ENCODE measurements around the gene ADIG. TPM values are rescaled to one million over a fixed set of nuclear protein-coding genes. Genes with fewer than 3 reads are reported as not detected.

ADIG gene
- total RNA-seq, 6 experiments from 2014 or later, result not detected

- peaks cover 35% of the 10 kb centered on the region for H3K36me3 Mint-ChIP-seq (ENCODE audit: low read depth)
- no peak overlapping the region for H3K4me3 Mint-ChIP-seq
- DNase-seq, result no peak
Observed at GRCh38 chr20:38543014-38543906, 37.7 kb upstream of the ADIG start.

GRCh38 chr20:38545771-38546170 lies 35.2 kb upstream of the ADIG start:
- Mint-ChIP-seq H3K9me3 (no peaks in the 10 kb centered on the region), H3K4me3 (no peak overlapping the region), H3K27me3 (ENCODE audit: insufficient read depth) (peaks cover 2% of the 10 kb centered on the region; the same call in 1 of the 2 replicates), H3K4me1 (ENCODE audit: low read depth) (no peaks in the 10 kb centered on the region), H3K27ac (no peak overlapping the region), H3K36me3 (ENCODE audit: low read depth) (peaks cover 28% of the 10 kb centered on the region)
- no peak for DNase-seq
- TF ChIP-seq CTCF (IDR thresholded peaks at IDR 0.05), result no peak

More at GRCh38 chr20:38543014-38543906, 37.7 kb upstream of the ADIG start:
- Mint-ChIP-seq H3K27ac (no peak overlapping the region; the same call in 1 of the 2 replicates), H3K27me3 (ENCODE audit: insufficient read depth) (peaks cover 2% of the 10 kb centered on the region; the same call in 1 of the 2 replicates), H3K9me3 (no peaks in the 10 kb centered on the region), H3K4me1 (ENCODE audit: low read depth) (no peaks in the 10 kb centered on the region)
- no peak for TF ChIP-seq CTCF (IDR thresholded peaks at IDR 0.05)

- no peak for TF ChIP-seq CTCF (IDR thresholded peaks at IDR 0.05)
- Mint-ChIP-seq H3K9me3 (no peaks in the 10 kb centered on the region), H3K4me3 (no peak overlapping the region), H3K4me1 (ENCODE audit: low read depth) (no peaks in the 10 kb centered on the region), H3K36me3 (ENCODE audit: low read depth) (peaks cover 19% of the 10 kb centered on the region), H3K27ac (no peak overlapping the region), H3K27me3 (ENCODE audit: insufficient read depth) (no peaks in the 10 kb centered on the region)
- DNase-seq, result no peak
Observed at GRCh38 chr20:38547288-38548085, 33.5 kb upstream of the ADIG start.

GRCh38 chr20:38548356-38549083 lies 32.5 kb upstream of the ADIG start:
- no peak for TF ChIP-seq CTCF (IDR thresholded peaks at IDR 0.05)
- Mint-ChIP-seq H3K4me3 (no peak overlapping the region), H3K9me3 (no peaks in the 10 kb centered on the region), H3K4me1 (ENCODE audit: low read depth) (no peaks in the 10 kb centered on the region), H3K27ac (no peak overlapping the region), H3K36me3 (ENCODE audit: low read depth) (peaks cover 13% of the 10 kb centered on the region), H3K27me3 (ENCODE audit: insufficient read depth) (no peaks in the 10 kb centered on the region)
- DNase-seq, result no peak

- no peak overlapping the region for H3K27ac Mint-ChIP-seq
- no peak for DNase-seq
- H3K4me3 Mint-ChIP-seq, result no peak overlapping the region
- no peaks in the 10 kb centered on the region for H3K4me1 Mint-ChIP-seq (ENCODE audit: low read depth)
- no peaks in the 10 kb centered on the region for H3K9me3 Mint-ChIP-seq
- H3K27me3 Mint-ChIP-seq (ENCODE audit: insufficient read depth), result no peaks in the 10 kb centered on the region
- peaks cover 24% of the 10 kb centered on the region for H3K36me3 Mint-ChIP-seq (ENCODE audit: low read depth)
- TF ChIP-seq CTCF (IDR thresholded peaks at IDR 0.05), result peak; percentile 39
Observed at GRCh38 chr20:38550274-38550673, 30.7 kb upstream of the ADIG start.
